GM12873 (cell line): Measurements from ENCODE around the gene THAP7.

ENCODE experiments used
- TF ChIP-seq, protein P1 (sequence below): IDR thresholded peaks from 2 replicates; pipeline ENCODE4 v1.5.1; 2012; ENCODE audit warnings: low read depth, mild to moderate bottlenecking, moderate library complexity, low read length, control low read depth; ENCODE audit not compliant: insufficient read depth; ENCODE audit errors: missing control alignments

THAP7 gene

DNA sequence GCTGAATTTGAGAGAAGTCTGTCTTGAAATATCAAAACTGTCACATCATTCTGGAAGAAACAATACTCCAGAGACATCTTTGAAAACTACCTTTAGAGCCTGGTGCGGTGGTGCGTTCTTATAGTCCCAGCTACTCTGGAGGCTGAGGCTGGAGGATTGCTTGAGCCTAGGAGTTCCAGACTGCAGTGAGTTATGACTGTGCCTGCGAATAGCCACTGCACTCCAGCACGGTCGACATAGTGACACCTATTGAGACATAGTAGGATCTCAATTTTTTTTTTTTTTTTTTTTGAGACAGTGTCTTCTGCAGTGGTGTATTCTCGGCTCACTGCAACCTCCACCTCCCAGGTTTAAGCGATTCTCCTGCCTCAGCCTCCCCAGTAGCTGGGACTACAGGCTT is 46.4 kb downstream of the THAP7 start:
- TF ChIP-seq, protein P1, sequence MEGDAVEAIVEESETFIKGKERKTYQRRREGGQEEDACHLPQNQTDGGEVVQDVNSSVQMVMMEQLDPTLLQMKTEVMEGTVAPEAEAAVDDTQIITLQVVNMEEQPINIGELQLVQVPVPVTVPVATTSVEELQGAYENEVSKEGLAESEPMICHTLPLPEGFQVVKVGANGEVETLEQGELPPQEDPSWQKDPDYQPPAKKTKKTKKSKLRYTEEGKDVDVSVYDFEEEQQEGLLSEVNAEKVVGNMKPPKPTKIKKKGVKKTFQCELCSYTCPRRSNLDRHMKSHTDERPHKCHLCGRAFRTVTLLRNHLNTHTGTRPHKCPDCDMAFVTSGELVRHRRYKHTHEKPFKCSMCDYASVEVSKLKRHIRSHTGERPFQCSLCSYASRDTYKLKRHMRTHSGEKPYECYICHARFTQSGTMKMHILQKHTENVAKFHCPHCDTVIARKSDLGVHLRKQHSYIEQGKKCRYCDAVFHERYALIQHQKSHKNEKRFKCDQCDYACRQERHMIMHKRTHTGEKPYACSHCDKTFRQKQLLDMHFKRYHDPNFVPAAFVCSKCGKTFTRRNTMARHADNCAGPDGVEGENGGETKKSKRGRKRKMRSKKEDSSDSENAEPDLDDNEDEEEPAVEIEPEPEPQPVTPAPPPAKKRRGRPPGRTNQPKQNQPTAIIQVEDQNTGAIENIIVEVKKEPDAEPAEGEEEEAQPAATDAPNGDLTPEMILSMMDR = no peak

DNA sequence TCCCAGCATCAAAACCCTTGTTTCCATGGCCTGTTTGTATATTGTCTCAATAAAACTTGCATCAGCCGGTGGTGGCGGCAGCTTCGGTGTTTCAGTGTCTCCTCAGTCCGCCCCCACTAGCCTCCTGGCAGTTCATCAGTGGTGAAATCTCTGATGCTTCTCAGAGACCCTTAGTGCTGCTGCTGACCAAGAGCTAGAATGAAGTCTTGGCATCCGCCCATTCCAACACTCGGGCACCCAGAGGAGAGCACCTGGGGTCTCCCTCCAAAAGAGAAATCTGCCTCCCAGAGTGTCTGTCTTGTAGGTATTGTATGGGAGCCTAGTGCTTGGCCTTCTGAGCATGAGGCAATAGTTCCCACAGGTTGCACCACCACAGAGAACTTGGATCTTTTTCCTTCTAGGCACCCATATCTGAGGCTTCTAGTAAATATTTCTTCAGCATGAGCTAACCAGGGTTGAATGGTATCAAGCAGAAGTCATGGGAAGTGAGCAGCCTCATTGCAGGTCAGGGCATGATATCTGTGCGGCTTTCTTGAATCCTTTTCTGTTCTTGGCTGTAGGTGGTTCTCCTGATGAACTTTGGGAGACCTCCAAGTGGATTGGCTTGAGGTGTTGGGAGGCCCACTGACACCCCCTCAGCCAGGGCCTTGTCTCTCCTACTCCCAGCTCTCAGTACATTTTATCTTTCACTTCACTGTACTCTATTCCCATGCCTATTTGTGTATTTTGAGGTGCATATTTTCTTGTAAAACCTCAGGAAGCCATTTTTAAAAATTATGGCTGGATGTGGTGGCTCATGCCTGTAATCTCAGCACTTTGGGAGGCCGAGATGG is 48.0 kb downstream of the THAP7 start:
- TF ChIP-seq, protein P1 = no peak

DNA sequence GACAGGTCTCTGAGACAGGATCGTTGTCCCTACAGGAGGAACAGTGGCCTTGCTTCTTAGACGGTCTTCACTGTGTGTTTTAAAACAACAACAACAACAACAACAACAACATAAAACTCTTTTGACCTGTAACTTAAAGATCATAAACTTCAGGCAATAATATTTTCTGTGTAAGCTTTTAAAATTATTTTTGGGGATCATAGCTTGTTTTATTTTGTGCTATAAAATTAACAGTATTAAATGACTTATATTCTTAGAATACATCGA is 48.6 kb downstream of the THAP7 start:
- TF ChIP-seq, protein P1 = no peak

DNA sequence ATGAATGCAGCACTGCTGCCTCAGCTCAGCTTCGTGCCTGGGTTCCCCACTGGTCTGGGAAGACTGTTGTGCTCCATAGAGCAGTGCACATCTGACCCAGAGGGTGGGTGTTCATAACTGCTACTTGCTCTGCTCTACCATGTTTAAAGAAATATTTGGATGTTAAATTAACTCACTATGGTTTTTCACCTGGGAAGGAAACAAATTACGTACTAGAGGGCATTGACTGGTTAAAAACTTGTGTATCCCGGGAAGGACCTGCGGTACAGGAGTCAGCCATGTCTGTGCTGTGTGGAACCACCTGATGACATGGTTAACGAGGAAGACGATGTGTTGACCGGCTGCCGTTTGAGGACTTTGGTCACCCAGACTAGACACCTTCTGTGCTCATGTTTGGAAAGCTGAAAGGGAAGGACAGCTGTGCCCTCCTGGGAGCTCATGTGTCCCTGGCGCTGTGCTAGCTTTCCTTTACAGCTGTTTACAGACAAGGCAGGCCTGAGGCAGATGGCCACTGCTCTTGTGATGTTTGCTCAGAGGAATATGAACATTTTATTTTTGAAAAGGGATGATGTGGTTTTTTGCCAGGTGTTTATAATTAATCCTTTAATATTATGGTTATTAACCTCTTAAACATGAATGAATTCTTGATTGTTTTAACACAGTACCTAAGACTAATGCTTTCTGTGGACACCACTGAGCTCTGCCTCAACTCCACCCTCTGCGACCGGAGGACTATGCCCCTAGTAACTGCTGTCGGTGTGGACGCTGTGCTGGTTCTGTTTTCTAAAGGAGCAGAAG is 49.2 kb downstream of the THAP7 start:
- TF ChIP-seq, protein P1 = no peak

DNA sequence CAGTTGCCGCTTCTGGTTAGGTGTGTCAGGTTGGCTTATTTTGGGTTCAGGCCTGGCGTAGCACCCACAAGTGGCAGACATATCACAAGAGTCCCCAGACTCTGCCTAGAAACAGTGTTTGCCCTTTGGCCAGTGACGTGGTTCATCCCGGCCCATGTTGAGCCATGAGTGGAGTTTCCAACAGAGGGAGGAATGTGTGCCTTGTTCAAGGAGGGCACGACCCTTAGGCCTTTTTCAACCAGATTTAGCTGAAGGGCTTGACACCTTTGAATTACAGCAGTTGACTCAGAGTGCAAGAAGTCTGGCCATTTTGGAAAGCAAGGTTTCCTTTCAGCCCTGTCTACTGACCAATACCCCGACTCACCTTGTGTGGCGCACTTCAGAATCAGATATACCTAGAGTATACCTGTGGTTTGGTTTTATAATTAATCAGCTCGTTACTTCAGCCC is 50.0 kb downstream of the THAP7 start:
- TF ChIP-seq, protein P1 = no peak

DNA sequence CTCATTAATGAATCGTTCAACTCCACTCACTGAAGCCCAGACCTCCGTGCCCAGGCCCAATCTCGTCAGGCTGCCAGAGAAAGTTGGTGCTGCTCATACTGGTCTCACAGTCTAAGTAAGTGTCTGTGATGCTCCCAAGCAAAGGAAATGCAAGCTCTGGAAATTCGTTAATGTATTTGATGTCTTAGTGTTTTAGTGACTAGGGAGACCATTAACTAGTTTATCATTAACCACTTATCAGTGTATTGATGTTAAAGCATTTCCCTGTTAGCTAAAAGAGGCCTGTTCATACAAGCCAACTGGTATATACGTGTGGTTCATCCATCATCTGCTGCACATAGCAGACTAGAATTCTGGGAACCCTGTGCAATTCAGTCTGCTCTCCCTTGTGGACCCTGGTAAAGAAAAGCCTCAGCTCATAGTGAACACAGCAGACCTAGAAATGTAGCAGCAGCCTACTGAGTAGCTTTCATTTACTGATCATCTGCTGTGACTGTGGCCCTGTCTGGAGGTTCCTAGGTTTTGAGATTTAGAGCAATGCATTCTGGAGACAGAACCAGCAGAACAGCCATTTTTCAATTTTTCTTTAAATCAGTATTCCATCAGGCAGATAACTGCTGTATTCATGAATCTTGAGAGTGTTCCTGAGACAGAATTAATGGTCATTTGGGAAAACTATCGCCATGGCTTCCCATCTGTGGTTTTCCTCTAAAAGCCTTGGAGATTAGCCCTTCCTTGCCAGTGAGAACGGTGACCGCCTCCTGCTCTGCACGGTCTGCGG is 50.6 kb downstream of the THAP7 start:
- TF ChIP-seq, protein P1 = no peak
